Middle frontal gyrus (tissue), 1 donor: ENCODE measurements around the gene DAAM2.

Experiments
- DNase-seq: peaks from one replicate; pipeline ENCODE4 v3.0.0-alpha.2; 2015; ENCODE audit warnings: low spot score; ENCODE audit errors: extremely low spot score

Gene DAAM2

GRCh38 chr6:39884696-39885095, 92.5 kb downstream of the DAAM2 start:
- no peak for DNase-seq

DNA sequence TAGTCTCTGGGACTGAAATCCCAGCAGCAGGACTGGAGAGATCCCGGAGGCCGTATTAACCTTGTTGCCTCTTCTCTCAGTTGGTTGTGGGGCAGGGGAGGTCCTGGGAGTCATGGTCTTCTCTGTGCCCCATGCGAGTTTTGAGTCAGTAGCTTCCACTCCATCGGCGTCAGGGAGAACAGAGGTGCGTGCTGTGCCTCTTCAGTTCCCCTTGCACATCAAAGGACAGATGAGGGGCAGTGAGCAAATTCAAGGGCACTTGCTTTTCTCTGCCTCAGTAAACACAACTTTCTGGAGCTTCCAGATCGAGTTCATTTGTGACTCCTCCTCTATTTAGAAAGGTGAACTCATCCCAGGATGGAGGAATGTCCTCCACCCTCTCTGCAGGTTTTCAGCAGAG, 93.5 kb downstream of the DAAM2 start:
- DNase-seq: no peak

DNA sequence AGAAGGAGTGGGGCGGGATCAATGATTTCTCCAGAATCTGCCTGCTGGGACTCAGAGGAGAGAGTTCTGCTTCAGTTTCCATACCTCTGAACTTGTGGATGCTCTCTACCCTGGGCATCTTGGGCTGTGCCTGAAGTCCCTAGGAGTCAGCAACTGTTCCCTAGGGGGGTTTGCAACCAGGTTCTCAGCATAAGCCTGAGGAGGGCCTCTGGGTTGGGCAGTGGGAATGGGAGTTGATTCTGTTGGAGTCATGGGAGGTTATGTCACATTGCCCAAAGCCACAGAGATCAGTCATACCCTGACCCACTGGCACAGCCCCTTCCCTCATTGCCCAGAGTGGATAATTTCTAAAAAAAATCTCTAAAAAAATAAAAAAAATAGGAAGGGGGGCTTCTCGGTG, 94.7 kb downstream of the DAAM2 start:
- DNase-seq: no peak

DNA sequence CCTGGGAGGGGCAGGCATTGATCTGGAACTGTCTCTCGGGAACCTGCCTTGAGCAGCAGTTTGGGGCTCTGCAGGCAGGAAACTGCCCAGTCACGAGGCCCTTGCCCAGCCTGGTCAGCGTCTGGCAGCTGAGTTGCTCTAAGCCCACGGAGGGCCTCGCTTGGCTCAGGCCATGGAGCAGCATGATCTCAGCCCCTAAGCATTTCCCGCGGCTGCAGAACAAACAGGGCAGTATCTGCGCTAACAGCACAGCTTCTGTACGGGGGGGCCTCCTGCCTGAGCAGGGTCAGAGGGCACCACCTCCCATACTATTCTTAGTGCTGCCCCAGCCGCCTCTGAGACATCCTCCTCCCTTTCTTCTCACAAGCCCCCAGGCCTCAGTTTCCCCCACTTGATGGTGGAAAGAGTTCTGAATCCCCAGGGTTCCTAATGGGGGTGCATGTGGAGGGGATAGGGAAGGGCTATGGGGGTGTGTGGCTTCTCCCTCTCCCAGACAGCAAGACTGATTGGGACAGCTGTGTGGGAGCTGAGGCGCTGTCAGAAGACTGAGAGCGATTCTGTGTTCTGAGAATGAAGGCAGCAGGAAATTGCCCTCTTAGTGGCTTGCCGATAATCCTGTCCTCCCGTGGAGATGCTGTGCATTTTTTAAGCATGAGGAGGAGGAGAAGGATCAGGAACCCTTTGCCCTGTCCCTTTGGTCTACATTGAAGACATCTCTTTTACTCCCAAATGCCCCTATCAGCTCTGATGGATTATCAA, 95.7 kb downstream of the DAAM2 start:
- DNase-seq: peak; percentile 53

DNA sequence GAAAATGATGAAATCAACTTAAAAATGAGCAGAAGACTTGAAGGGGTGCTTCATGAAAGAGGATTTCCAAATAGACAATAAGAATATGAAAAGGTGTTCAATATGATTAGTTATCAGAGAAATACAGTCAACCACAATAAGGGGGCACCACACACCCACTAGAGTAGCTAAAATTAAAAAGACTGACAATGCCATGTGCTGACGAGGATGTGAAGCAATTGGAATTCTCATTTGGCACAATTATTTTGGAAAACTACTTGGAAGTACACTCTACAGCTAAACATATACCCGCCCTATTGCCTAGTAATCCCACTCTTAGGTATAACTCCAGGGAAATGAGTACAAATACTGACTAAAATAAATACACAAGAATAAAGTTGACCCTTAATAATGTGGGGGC, 97.1 kb downstream of the DAAM2 start:
- DNase-seq: no peak

DNA sequence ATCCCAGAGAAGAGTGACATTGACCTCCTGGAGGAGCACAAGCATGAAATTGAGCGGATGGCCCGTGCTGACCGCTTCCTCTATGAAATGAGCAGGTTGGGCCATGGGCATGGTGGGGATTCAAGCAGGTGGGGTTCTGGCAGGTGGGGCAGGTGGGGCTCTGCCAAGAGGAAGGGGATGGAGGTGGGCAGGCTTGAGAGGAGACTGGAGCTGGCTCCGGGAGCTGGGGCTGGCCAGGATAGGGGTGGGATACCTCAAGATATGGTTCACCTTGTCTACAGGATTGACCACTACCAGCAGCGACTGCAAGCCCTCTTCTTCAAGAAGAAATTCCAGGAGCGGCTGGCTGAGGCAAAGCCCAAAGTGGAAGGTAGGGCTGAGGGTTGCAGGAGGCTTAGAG, 99.2 kb downstream of the DAAM2 start:
- no peak for DNase-seq

- DNase-seq: no peak
Measured at GRCh38 chr6:39891976-39892375, 99.8 kb downstream of the DAAM2 start.

- DNase-seq: peak; percentile 25
Measured at GRCh38 chr6:39892490-39893129, 100.4 kb downstream of the DAAM2 start.

DNA sequence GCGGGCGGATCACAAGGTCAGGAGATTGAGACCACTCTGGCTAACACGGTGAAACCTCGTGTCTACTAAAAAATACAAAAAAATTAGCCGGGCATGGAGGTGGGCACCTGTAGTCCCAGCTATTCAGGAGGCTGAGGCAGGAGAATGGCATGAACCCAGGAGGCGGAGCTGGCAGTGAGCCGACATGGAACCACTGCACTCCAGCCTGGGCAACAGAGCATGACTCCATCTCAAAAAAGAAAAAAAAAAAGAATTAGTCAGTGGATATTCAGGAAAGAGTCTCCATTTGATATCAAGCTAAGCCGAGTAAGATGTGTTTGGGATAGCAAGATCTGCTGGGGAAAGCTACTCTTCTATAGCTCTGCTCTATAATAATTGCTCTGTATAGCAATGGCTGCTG, 101.1 kb downstream of the DAAM2 start:
- DNase-seq: no peak

DNA sequence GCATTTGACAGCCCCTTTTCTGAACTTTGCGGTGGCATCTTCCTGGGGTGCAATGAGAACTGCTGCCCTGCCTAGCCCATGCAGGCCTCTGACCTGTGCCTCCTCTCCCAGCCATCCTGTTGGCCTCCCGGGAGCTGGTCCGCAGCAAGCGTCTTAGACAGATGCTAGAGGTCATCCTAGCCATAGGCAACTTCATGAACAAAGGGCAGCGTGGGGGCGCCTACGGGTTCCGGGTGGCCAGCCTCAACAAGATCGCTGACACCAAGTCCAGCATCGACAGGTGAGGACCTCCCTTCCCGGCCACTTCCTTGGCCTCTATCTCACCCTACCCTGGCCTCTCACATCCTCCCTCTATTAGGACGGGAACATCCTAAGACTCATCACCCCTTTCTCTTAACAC, 104.5 kb downstream of the DAAM2 start:
- no peak for DNase-seq

GRCh38 chr6:39897698-39898097, 105.5 kb downstream of the DAAM2 start:
- no peak for DNase-seq

DNA sequence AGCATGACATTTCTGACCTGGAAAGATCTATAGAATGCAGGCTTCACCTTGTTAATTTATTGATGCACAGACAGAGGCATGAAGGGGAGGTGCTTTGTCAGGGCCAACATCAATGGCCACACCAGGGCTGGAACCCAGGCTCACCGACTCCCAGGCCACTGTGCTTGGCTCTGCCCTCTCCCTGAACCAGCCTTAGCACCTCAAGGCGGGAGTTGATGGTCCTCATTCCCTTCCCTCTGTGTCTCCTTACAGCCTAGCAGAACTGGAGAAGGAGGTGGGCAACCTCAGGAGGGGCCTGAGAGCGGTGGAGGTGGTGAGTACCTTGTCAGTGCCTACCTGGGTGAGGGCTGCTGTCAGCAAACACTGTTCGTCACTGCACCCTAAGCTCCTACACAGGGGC, 106.4 kb downstream of the DAAM2 start:
- DNase-seq: no peak

DNA sequence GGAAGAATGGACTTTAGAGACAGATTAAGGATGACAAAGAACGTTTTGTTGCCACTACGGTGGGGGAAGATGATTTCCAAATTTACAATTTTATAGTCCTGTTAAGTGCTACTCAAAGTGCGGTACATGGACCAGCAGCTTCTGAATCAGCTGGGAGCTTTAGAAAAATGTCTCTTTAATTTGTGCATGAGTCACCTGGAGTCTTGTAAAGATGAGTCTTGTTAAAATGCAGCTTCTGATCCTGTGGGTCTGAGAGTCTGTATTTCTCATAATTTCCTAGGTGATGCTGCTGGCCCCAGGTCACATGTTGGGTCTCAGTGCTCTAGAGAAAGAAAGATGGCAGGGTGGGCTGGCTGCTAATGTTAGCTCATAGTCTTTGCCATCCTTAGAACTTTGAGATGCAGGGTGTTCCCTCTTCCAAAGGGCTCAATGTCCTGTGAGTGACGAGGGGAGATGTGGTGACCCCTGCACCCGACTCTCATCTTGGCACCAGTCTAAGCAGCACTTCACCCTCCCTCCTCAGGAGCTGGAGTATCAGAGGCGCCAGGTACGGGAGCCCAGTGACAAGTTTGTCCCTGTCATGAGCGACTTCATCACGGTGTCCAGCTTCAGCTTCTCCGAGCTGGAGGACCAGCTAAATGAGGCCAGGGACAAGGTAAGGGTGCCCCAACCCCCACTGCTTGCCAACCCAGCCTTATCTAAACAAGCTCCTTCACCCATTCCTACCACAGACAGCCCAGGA, 107.5 kb downstream of the DAAM2 start:
- no peak for DNase-seq

- DNase-seq: no peak
Measured at GRCh38 chr6:39901116-39901655, 109.0 kb downstream of the DAAM2 start.

GRCh38 chr6:39901670-39902069, 109.5 kb downstream of the DAAM2 start:
- no peak for DNase-seq

DNA sequence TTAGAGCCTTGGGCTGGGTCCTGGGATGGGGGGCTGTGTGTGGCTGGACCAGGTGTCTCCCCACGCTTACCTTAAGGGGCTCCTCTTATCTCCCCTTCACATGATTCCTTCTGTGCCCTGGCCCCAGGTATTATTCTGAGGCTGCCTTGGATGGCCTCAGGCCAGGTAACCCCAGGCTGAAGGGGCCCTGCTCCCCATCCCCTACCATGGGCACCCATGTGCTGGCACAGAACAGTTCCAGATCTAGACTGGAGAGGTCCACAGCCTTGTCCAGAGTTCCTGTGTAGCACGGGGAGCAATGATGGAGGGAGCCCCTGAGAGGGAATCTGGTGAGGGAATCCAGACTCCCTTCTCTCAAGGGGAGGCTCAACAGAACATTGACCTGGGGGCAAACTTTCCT, 110.0 kb downstream of the DAAM2 start:
- DNase-seq: no peak

GRCh38 chr6:39902786-39903465, 110.8 kb downstream of the DAAM2 start:
- DNase-seq: no peak

DNA sequence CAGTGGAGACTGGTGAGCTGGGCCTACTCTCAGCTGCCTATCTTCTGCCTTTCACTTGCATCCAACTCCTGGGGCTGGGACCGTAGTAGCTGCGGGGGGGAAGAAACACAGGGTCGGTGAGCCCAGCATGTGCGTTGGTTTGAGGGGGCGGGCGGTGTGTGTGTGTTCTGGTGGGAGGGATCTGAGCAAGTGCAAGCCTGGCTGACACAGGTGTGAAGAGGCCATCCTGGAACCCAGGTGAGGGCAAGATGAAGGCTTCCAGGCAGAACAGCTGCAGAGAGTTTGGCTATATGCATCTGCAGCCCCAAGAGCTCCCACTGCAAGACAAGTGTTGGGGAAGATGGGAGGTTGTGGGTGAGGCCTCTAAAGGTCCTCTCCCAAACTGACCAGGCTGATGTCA, 111.5 kb downstream of the DAAM2 start:
- no peak for DNase-seq

GRCh38 chr6:39904946-39905639, 112.9 kb downstream of the DAAM2 start:
- no peak for DNase-seq

DNA sequence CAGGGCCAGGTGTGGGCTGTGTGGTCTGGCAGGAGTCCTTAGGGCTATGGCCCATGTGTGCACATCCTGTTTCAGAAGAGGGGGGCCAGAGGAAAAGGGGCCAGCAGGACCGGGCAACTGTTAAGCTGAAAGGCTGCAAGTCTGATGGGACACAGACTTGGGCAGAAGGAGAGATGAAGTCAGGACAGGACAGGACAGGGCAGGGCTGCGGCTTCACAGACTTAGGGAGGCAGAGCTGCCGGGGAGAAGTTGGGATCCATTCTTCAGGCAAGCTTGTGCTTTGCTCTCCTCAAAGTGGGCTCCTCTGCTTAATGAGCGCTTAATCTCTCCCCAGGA, 113.4 kb downstream of the DAAM2 start:
- DNase-seq: no peak

DNA sequence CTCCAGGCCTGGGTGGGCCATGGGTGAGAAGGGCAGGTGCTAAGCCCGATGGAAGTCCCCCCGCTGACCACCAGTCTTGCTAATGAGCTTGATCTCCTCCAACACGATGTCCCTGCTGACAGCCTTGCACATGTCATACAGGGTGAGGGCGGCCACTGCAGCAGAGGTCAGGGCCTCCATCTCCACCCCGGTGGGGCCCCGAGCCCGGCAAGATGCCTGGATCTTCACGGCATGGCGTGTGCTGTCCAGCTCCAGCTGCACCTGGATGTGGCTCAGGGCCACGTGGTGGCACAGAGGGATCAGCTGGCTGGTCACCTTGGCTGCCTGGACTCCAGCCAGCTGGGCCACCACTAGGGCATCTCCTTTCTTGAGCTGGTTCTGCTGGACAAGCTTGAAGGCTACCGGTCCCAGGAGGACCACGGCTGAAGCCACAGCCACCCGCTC, 114.2 kb downstream of the DAAM2 start:
- no peak for DNase-seq
